PC-3 (cell line): ENCODE results near the gene SEMG1. TPM values are rescaled to one million over a fixed set of nuclear protein-coding genes. Genes with fewer than 3 reads are reported as not detected.

Experiments
- ATAC-seq: fragments of 200-7000 bp; cut with Tn5 transposase; 2 replicates; pipeline ENCODE4 v1.9.1; 2020; ENCODE audit warnings: mild to moderate bottlenecking, moderate library complexity
- BruUV-seq: library from RNA; stranded (reverse); fragments of 400-500 nt; replicated peaks from 2 replicates; lab custom pipeline; 2021; lab: Mats Ljungman, UMichigan
- CTCF ChIA-PET: fragments of 300-600 bp; sonication (Branson Sonifier 250); formaldehyde crosslinking; loops from one replicate; lab custom pipeline; 2022; ENCODE audit warnings: antibody characterized with exemption; lab: Charles Lee
- POLR2A ChIA-PET: fragments of 300-600 bp; sonication (Branson Sonifier 250); formaldehyde crosslinking; loops from one replicate; lab custom pipeline; 2022; ENCODE audit warnings: antibody characterized with exemption; ENCODE audit not compliant: unreplicated experiment; lab: Charles Lee
- DNase-seq: peaks from one replicate; pipeline ENCODE4 v3.0.0-alpha.2; 2015
- H2AFZ ChIP-seq: fragments of 300-600 bp; sonication (generic); 2 replicates; pipeline ENCODE4 v1.6.0; 2016; ENCODE audit warnings: antibody characterized with exemption, low read length
- H3F3A ChIP-seq: fragments of 300-600 bp; sonication (generic); one replicate; pipeline ENCODE4 v1.6.0; 2017; ENCODE audit warnings: antibody characterized with exemption, low read length, control low read depth, mild to moderate bottlenecking; ENCODE audit not compliant: unreplicated experiment
- H3K27ac ChIP-seq: fragments of 300-600 bp; sonication (generic); 2 replicates; pipeline ENCODE4 v1.5.1; 2016; ENCODE audit warnings: mild to moderate bottlenecking, low read length
- H3K27me3 ChIP-seq: fragments of 300-600 bp; sonication (generic); 2 replicates; pipeline ENCODE4 v1.6.1; 2016; ENCODE audit warnings: low read length, mixed read lengths
- H3K36me3 ChIP-seq: fragments of 300-600 bp; sonication (generic); 2 replicates; pipeline ENCODE4 v1.6.1; 2016; ENCODE audit warnings: low read depth, mixed run types, low read length, mixed read lengths
- H3K4me1 ChIP-seq: fragments of 300-600 bp; sonication (generic); 2 replicates; pipeline ENCODE4 v1.5.1; 2016; ENCODE audit warnings: low read length; ENCODE audit not compliant: insufficient read depth
- H3K4me2 ChIP-seq: fragments of 300-600 bp; sonication (generic); 2 replicates; pipeline ENCODE4 v1.6.0; 2016; ENCODE audit warnings: low read length
- H3K4me3 ChIP-seq: fragments of 300-600 bp; sonication (generic); 2 replicates; pipeline ENCODE4 v1.5.1; 2016; ENCODE audit warnings: mild to moderate bottlenecking, low read length, mixed read lengths
- H3K79me2 ChIP-seq: fragments of 300-600 bp; sonication (generic); 2 replicates; pipeline ENCODE4 v1.6.1; 2017; ENCODE audit warnings: low read length, mixed read lengths
- H3K9ac ChIP-seq: fragments of 300-600 bp; sonication (generic); 2 replicates; pipeline ENCODE4 v1.6.0; 2016; ENCODE audit warnings: mild to moderate bottlenecking, low read length
- H3K9me2 ChIP-seq: fragments of 300-600 bp; sonication (generic); replicated peaks from 2 replicates; pipeline ENCODE4 v1.6.1; 2016; ENCODE audit warnings: mixed run types, low read length, mixed read lengths
- H3K9me3 ChIP-seq: fragments of 300-600 bp; sonication (generic); 2 replicates; pipeline ENCODE4 v1.6.1; 2016; ENCODE audit warnings: low read length, mixed read lengths
- H4K20me1 ChIP-seq: fragments of 300-600 bp; sonication (generic); 2 replicates; pipeline ENCODE4 v1.6.1; 2016; ENCODE audit warnings: low read length, mixed read lengths
- CTCF ChIP-seq: fragments of 300-600 bp; sonication (generic); conservative IDR thresholded peaks from 2 replicates; pipeline ENCODE4 v1.5.1; 2017; ENCODE audit warnings: antibody characterized with exemption, low read depth, mild to moderate bottlenecking, low read length
- EZH2 ChIP-seq: fragments of 300-600 bp; sonication (generic); IDR thresholded peaks from one replicate; pipeline ENCODE4 v1.6.1; 2017; ENCODE audit warnings: antibody characterized with exemption, mild to moderate bottlenecking, low read length; ENCODE audit not compliant: unreplicated experiment
- EZH2phosphoT487 ChIP-seq: fragments of 300-600 bp; sonication (generic); IDR thresholded peaks from 2 replicates; pipeline ENCODE4 v1.6.1; 2018; ENCODE audit warnings: mild to moderate bottlenecking, antibody characterized with exemption, low read length, borderline replicate concordance
- intact Hi-C: fragments of 100-400 bp; cut with micrococcal nuclease; formaldehyde crosslinking; loops from 2 replicates; pipeline ENCODE4 v1.9.0; 2023
- total RNA-seq: library from RNA; depleted of rRNA; stranded (reverse); fragments of >200 nt; gene quantifications from 2 replicates; pipeline ENCODE4 v1.2.3, GENCODE V29; 2014

SEMG1 gene
- total RNA-seq, 1 experiment from 2014 or later = not detected

DNA sequence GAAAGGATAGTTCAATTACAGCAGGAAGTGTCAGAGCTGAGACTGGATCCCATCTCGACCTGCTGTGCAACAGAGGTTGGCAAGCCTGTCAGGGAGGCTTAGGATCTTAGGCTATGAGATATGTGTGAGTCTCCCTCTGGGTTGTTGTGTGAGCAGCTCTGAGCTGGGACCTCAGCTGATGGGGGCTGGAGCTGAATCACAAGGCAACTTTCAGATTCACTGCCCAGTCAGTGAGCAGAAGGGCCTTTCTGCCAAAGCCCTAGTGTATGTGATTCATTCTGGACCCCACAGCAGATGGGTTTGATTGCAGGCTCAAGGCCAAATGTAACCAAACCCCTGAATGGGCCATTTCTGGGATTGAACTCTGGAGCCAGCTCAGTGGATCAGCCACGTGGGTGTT lies 27.7 kb upstream of the SEMG1 start:
- no peaks in the 10 kb centered on the region for H4K20me1 ChIP-seq
- no peaks in the 10 kb centered on the region for H3K79me2 ChIP-seq
- H3K9ac ChIP-seq = no peak overlapping the region
- H3K4me2 ChIP-seq = no peak overlapping the region
- intact Hi-C loops = loop anchor here (5.0 kb wide), 1 partner anchor 42 kb away; no protein-coding TSS in a partner anchor
- no peaks in the 10 kb centered on the region for H3K9me3 ChIP-seq
- POLR2A ChIA-PET = no interaction called here
- no peak overlapping the region for H3K4me3 ChIP-seq
- TF ChIP-seq CTCF = no peak
- no peak for TF ChIP-seq EZH2
- TF ChIP-seq EZH2phosphoT487 = no peak
- H3K4me1 ChIP-seq = peaks cover 67% of the 10 kb centered on the region
- H3K9me2 ChIP-seq = no peaks in the 10 kb centered on the region
- no peak overlapping the region for H2AFZ ChIP-seq
- DNase-seq (peak; percentile 58), ATAC-seq (no peak)
- H3F3A ChIP-seq = no peaks in the 10 kb centered on the region
- H3K36me3 ChIP-seq = no peaks in the 10 kb centered on the region
- BruUV-seq = no TSS peak
- H3K27me3 ChIP-seq = no peaks in the 10 kb centered on the region
- CTCF ChIA-PET = no interaction called here
- H3K27ac ChIP-seq = 0 out of 2 replicates have a peak overlapping the region, but pooled peaks have one; percentile 7

GRCh38 chr20:45181639-45182038 lies 25.2 kb upstream of the SEMG1 start:
- no peaks in the 10 kb centered on the region for H4K20me1 ChIP-seq
- DNase-seq = peak; percentile 33
- no peaks in the 10 kb centered on the region for H3K27me3 ChIP-seq
- H3K4me3 ChIP-seq = no peak overlapping the region
- no peak overlapping the region for H3K4me2 ChIP-seq
- ATAC-seq = no peak
- H3K9ac ChIP-seq = no peak overlapping the region
- no peaks in the 10 kb centered on the region for H3K9me3 ChIP-seq
- H2AFZ ChIP-seq = no peak overlapping the region
- ChIA-PET POLR2A (no interaction called here), CTCF (interaction anchor here (0.7 kb wide), 1 partner anchor 48 kb away, joined by 7 read pairs; no protein-coding TSS in a partner anchor)
- TF ChIP-seq EZH2 (no peak), EZH2phosphoT487 (no peak), CTCF (no peak)
- H3K4me1 ChIP-seq = peaks cover 44% of the 10 kb centered on the region
- no peaks in the 10 kb centered on the region for H3K36me3 ChIP-seq
- no TSS peak for BruUV-seq
- intact Hi-C loops = no loop called here
- no peaks in the 10 kb centered on the region for H3F3A ChIP-seq
- no peak overlapping the region for H3K27ac ChIP-seq
- no peaks in the 10 kb centered on the region for H3K9me2 ChIP-seq
- H3K79me2 ChIP-seq = no peaks in the 10 kb centered on the region

DNA sequence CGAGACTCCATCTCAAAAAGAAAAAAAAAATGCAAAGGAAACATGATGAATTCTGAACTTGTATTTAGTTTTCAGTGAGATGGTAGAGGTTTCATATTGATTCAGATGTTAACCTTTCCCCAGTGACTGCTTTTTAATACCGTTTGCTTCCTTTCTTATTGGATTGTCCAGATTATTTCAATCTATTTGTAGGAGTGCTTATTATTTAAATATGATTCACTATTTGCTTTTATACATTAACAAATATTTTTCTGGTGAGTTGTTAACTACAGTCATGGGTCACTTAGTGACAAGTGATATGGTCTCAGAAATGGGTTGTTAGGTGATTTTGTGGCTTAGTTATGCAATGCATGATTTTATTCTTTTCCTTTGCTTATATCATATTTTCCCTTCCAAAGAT lies 23.7 kb upstream of the SEMG1 start:
- Histone ChIP-seq H3K4me2 (peak overlapping the region; percentile 43), H4K20me1 (no peaks in the 10 kb centered on the region), H3K79me2 (no peaks in the 10 kb centered on the region), H3K27me3 (no peaks in the 10 kb centered on the region), H3K27ac (peak overlapping the region; percentile 78), H3F3A (no peaks in the 10 kb centered on the region), H3K9ac (no peak overlapping the region), H3K9me2 (no peaks in the 10 kb centered on the region), H3K9me3 (no peaks in the 10 kb centered on the region), H3K4me1 (peaks cover 43% of the 10 kb centered on the region), H3K36me3 (no peaks in the 10 kb centered on the region), H3K4me3 (no peak overlapping the region), H2AFZ (no peak overlapping the region)
- ChIA-PET CTCF (interaction anchor here (0.6 kb wide), 1 partner anchor 139 kb away, joined by 5 read pairs; no protein-coding TSS in a partner anchor), POLR2A (no interaction called here)
- intact Hi-C loops = no loop called here
- TF ChIP-seq EZH2 (no peak), CTCF (no peak)
- peak; percentile 91 for DNase-seq
- no TSS peak for BruUV-seq
- peak; percentile 82 for ATAC-seq
